ENCODE measurements around the gene APPBP2.
"Not testable (repeated sequence)": the region's sequence is repeated elsewhere in the genome, so short reads cannot be mapped to it uniquely, and the experiment has no call there.

APPBP2 gene

GRCh38 chr17:60534010-60534555, 8.0 kb upstream of the APPBP2 start:
- no peak for ATAC-seq

GRCh38 chr17:60529806-60530205, 3.8 kb upstream of the APPBP2 start:
- ATAC-seq: no peak

GRCh38 chr17:60528828-60529227, 2.8 kb upstream of the APPBP2 start:
- no peak for ATAC-seq

GRCh38 chr17:60527701-60528100, 1.7 kb upstream of the APPBP2 start:
- no peak for ATAC-seq

GRCh38 chr17:60526726-60527125, 684 bp upstream of the APPBP2 start:
- ATAC-seq: no peak

- no peak for ATAC-seq
Observed at GRCh38 chr17:60525328-60525684, 736 bp downstream of the APPBP2 start.

- no peak for ATAC-seq
Observed at GRCh38 chr17:60524463-60525327, 1.3 kb downstream of the APPBP2 start.

GRCh38 chr17:60523822-60524221, 2.2 kb downstream of the APPBP2 start:
- no peak for ATAC-seq

GRCh38 chr17:60522889-60523626, 3.0 kb downstream of the APPBP2 start:
- no peak for ATAC-seq

- no peak for ATAC-seq
Observed at GRCh38 chr17:60519795-60520194, 6.2 kb downstream of the APPBP2 start.

GRCh38 chr17:60515683-60516082, 10.4 kb downstream of the APPBP2 start:
- not testable (repeated sequence) for ATAC-seq

GRCh38 chr17:60515199-60515598, 10.8 kb downstream of the APPBP2 start:
- not testable (repeated sequence) for ATAC-seq

GRCh38 chr17:60514500-60514899, 11.5 kb downstream of the APPBP2 start:
- ATAC-seq: no peak

- ATAC-seq: no peak
Observed at GRCh38 chr17:60514053-60514452, 12.0 kb downstream of the APPBP2 start.

- no peak for ATAC-seq
Observed at GRCh38 chr17:60513014-60513413, 13.0 kb downstream of the APPBP2 start.

- ATAC-seq: no peak
Observed at GRCh38 chr17:60510723-60511122, 15.3 kb downstream of the APPBP2 start.

GRCh38 chr17:60510031-60510430, 16.0 kb downstream of the APPBP2 start:
- no peak for ATAC-seq

GRCh38 chr17:60508384-60508980, 17.6 kb downstream of the APPBP2 start:
- no peak for ATAC-seq

GRCh38 chr17:60506312-60506711, 19.7 kb downstream of the APPBP2 start:
- ATAC-seq: peak; percentile 38 to 60

GRCh38 chr17:60502145-60502544, 23.9 kb downstream of the APPBP2 start:
- no peak for ATAC-seq

GRCh38 chr17:60501589-60501988, 24.5 kb downstream of the APPBP2 start:
- ATAC-seq: no peak

GRCh38 chr17:60496041-60496440, 30.0 kb downstream of the APPBP2 start:
- no peak for ATAC-seq

- ATAC-seq: no peak
Observed at GRCh38 chr17:60495260-60495659, 30.8 kb downstream of the APPBP2 start.

Measured in activated CD4-positive, CD25-positive, alpha-beta regulatory T cell treated with anti-CD3 and anti-CD28 coated beads, Interleukin-2, amount 50 U/mL, for 24 hours (primary cell).